ENCODE measurements around the gene KRT10.

- TF ChIP-seq, protein P1, sequence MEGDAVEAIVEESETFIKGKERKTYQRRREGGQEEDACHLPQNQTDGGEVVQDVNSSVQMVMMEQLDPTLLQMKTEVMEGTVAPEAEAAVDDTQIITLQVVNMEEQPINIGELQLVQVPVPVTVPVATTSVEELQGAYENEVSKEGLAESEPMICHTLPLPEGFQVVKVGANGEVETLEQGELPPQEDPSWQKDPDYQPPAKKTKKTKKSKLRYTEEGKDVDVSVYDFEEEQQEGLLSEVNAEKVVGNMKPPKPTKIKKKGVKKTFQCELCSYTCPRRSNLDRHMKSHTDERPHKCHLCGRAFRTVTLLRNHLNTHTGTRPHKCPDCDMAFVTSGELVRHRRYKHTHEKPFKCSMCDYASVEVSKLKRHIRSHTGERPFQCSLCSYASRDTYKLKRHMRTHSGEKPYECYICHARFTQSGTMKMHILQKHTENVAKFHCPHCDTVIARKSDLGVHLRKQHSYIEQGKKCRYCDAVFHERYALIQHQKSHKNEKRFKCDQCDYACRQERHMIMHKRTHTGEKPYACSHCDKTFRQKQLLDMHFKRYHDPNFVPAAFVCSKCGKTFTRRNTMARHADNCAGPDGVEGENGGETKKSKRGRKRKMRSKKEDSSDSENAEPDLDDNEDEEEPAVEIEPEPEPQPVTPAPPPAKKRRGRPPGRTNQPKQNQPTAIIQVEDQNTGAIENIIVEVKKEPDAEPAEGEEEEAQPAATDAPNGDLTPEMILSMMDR (IDR thresholded peaks at IDR 0.05) = no peak
- TF ChIP-seq POLR2A (IDR thresholded peaks at IDR 0.05) (no peak), POLR2AphosphoS5 (IDR thresholded peaks at IDR 0.05) (no peak)
Observed at GRCh38 chr17:40778461-40778860, 44.0 kb downstream of the KRT10 start.

All from prostate gland (tissue), 2 donors.